ENCODE measurements around the gene TMED6.
"Not testable (repeated sequence)": the region's sequence is repeated elsewhere in the genome, so short reads cannot be mapped to it uniquely, and the experiment has no call there.

- TF ChIP-seq BHLHE40 (IDR thresholded peaks at IDR 0.05; ENCODE audit: borderline replicate concordance); FOXM1 (IDR thresholded peaks at IDR 0.05; ENCODE audit: borderline replicate concordance); ELF4 (IDR thresholded peaks at IDR 0.05); HDGF (IDR thresholded peaks at IDR 0.05; ENCODE audit: borderline replicate concordance); NFRKB (IDR thresholded peaks at IDR 0.05); FOXA1 (IDR thresholded peaks at IDR 0.05); ARNT (IDR thresholded peaks at IDR 0.05); PKNOX1 (IDR thresholded peaks at IDR 0.05): not testable (repeated sequence)
Observed at GRCh38 chr16:69360070-69360469, 8.5 kb upstream of the TMED6 start.

All from HEK293T (cell line).